Lung (tissue), 12 donors: ENCODE data around the gene PPP1R36. TPM values are rescaled to one million over a fixed set of nuclear protein-coding genes. Genes with fewer than 3 reads are reported as not detected.

ENCODE experiments used
- ATAC-seq: fragments of 200-7000 bp; cut with Tn5 transposase; one replicate; pipeline ENCODE4 v1.9.1; 2020; ENCODE audit warnings: moderate number of reproducible peaks; ENCODE audit not compliant: insufficient read depth, low FRiP score
- DNase-seq, 3 donors: peaks; one replicate each; pipeline ENCODE4 v3.0.0-alpha.2; 2013 to 2017
- H3K27ac ChIP-seq, 2 donors: one replicate each; pipeline ENCODE4 v1.5.1; 2013; ENCODE audit warnings: mild to moderate bottlenecking in 2 of 2, moderate library complexity in 2 of 2, control low read depth in 1 of 2, inconsistent platforms in 1 of 2, low read depth in 1 of 2, low read length in 1 of 2
- H3K27me3 ChIP-seq, 3 donors: one replicate each; pipeline ENCODE4 v1.5.1; 2013; ENCODE audit warnings: low read length in 2 of 3; ENCODE audit not compliant: control insufficient read depth in 3 of 3, insufficient read depth in 3 of 3
- H3K36me3 ChIP-seq, 4 donors: one replicate each; pipeline ENCODE4 v1.5.1; 2013; ENCODE audit warnings: low read length in 4 of 4, mild to moderate bottlenecking in 1 of 4, moderate library complexity in 1 of 4; ENCODE audit not compliant: control insufficient read depth in 4 of 4, insufficient read depth in 4 of 4
- H3K4me1 ChIP-seq, 5 donors: one replicate each; pipeline ENCODE4 v1.5.1; 2013; ENCODE audit warnings: low read length in 5 of 5, mild to moderate bottlenecking in 2 of 5, moderate library complexity in 1 of 5; ENCODE audit not compliant: control insufficient read depth in 5 of 5, insufficient read depth in 5 of 5
- H3K4me3 ChIP-seq: one replicate; pipeline ENCODE4 v1.5.1; 2013; ENCODE audit warnings: mild to moderate bottlenecking, control low read depth, moderate library complexity
- H3K9ac ChIP-seq, 2 donors: one replicate each; pipeline ENCODE4 v1.5.1; 2013; ENCODE audit warnings: low read length in 2 of 2, control low read depth in 1 of 2; ENCODE audit not compliant: insufficient read depth in 1 of 2
- H3K9me3 ChIP-seq, 4 donors: one replicate each; pipeline ENCODE4 v1.5.1; 2013; ENCODE audit warnings: low read length in 3 of 4, mild to moderate bottlenecking in 1 of 4, moderate library complexity in 1 of 4; ENCODE audit not compliant: control insufficient read depth in 4 of 4, insufficient read depth in 3 of 4
- WGBS, 2 donors: extraction: QIAGEN DNeasy Blood & Tissue Kit; methylation state at CpG; one replicate each; pipeline ENCODE4 v1.1.7; 2013; 5-methylcytosine and 5-hydroxymethylcytosine counted together
- polyA plus RNA-seq, 2 donors: library from polyadenylated mRNA; stranded (reverse); fragments of 200-250 nt; gene quantifications; one replicate each; pipeline ENCODE4 v1.2.1, GENCODE V29; 2013
- total RNA-seq, 2 donors: library from RNA; depleted of rRNA in 1 of 2; stranded (reverse); fragments of >200 nt in 1 of 2; gene quantifications; one replicate each; pipeline ENCODE4 v1.2.1, GENCODE V29; 2014 to 2021
- TF ChIP-seq, protein P1 (sequence below): IDR thresholded peaks from 2 replicates; pipeline ENCODE4 v1.5.1; 2012; ENCODE audit warnings: mild to moderate bottlenecking; ENCODE audit errors: control extremely low read depth, extremely low read depth
- donor health status: control.
- donor health status: control.
- donor health status: Bipolar disorder and iron deficiency.
- donor health status: healthy.
- donor health status: DM: yes; HTN: yes; CAD: no.

The PPP1R36 gene
- total and polyA plus RNA-seq, 4 donors = 1.2 to 3.1 (median 1.9) TPM

- Histone ChIP-seq H3K27ac (no peak overlapping the region), H3K4me1 (peaks cover 0 to 8% (median 0%) of the 10 kb centered on the region in 5 donors), H3K9me3 (peaks cover 0 to 10% (median 0%) of the 10 kb centered on the region in 4 donors), H3K36me3 (no peaks in the 10 kb centered on the region), H3K4me3 (no peak overlapping the region), H3K9ac (no peak overlapping the region), H3K27me3 (peaks cover 0 to 11% (median 11%) of the 10 kb centered on the region in 3 donors)
- 80 to 91% methylated on average over 4 of the region's 4 CpGs for WGBS, 2 donors
- DNase-seq (no peak), ATAC-seq (no peak)
- TF ChIP-seq, protein P1, sequence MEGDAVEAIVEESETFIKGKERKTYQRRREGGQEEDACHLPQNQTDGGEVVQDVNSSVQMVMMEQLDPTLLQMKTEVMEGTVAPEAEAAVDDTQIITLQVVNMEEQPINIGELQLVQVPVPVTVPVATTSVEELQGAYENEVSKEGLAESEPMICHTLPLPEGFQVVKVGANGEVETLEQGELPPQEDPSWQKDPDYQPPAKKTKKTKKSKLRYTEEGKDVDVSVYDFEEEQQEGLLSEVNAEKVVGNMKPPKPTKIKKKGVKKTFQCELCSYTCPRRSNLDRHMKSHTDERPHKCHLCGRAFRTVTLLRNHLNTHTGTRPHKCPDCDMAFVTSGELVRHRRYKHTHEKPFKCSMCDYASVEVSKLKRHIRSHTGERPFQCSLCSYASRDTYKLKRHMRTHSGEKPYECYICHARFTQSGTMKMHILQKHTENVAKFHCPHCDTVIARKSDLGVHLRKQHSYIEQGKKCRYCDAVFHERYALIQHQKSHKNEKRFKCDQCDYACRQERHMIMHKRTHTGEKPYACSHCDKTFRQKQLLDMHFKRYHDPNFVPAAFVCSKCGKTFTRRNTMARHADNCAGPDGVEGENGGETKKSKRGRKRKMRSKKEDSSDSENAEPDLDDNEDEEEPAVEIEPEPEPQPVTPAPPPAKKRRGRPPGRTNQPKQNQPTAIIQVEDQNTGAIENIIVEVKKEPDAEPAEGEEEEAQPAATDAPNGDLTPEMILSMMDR = no peak
Measured at GRCh38 chr14:64536488-64537245, 13.1 kb upstream of the PPP1R36 start.

DNA sequence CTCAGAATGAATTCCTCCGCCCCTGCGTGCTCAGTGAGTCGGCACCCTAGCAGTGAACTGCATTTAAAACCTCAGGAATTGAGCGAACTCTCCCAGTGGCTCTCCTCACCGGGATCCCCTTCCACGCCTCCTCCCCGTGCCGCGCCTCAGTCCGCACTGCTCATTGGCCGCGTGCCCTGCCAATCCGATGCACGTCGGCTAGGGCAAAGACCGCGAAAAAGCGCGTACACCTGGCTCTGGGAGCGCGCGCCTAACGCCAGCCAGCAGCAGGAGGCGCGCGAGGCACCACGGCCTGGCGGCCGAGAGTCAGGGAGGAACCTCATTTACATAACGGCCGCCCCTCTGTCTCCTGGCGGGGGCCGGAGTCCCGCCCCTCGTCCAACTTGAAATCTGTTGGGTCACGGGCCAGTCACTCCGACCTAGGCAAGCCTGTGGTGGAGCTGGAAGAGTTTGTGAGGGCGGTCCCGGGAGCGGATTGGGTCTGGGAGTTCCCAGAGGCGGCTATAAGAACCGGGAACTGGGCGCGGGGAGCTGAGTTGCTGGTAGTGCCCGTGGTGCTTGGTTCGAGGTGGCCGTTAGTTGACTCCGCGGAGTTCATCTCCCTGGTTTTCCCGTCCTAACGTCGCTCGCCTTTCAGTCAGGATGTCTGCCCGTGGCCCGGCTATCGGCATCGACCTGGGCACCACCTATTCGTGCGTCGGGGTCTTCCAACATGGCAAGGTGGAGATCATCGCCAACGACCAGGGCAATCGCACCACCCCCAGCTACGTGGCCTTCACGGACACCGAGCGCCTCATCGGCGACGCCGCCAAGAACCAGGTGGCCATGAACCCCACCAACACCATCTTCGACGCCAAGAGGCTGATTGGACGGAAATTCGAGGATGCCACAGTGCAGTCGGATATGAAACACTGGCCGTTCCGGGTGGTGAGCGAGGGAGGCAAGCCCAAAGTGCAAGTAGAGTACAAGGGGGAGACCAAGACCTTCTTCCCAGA is 9.3 kb upstream of the PPP1R36 start, which contains the start of gene HSPA2:
Gene HSPA2 (plus strand): TSS at position 534 of the 995 bp plus-strand sequence. CDS start 109 bp downstream, at position 643.
- H3K4me3 ChIP-seq = peak within 1 kb of the TSS; percentile 52
- TF ChIP-seq, protein P1 = peak; percentile 75
- peak within 1 kb of the TSS in 1 of 2 donors; percentile 68 for H3K9ac ChIP-seq
- DNase-seq (peak; percentile 99), ATAC-seq (peak; percentile 95)
- WGBS, 2 donors = 8 to 9% methylated on average over 77 to 79 of the region's 79 CpGs
- peaks cover 0 to 11% (median 0%) of the 10 kb centered on the region in 5 donors for H3K4me1 ChIP-seq
- peaks cover 0 to 47% (median 44%) of the 10 kb centered on the region in 3 donors for H3K27me3 ChIP-seq
- H3K36me3 ChIP-seq = no peaks in the 10 kb centered on the region
- H3K27ac ChIP-seq = peak within 1 kb of the TSS; percentile 82 to 84
- H3K9me3 ChIP-seq = peaks cover 0 to 11% (median 0%) of the 10 kb centered on the region in 4 donors

DNA sequence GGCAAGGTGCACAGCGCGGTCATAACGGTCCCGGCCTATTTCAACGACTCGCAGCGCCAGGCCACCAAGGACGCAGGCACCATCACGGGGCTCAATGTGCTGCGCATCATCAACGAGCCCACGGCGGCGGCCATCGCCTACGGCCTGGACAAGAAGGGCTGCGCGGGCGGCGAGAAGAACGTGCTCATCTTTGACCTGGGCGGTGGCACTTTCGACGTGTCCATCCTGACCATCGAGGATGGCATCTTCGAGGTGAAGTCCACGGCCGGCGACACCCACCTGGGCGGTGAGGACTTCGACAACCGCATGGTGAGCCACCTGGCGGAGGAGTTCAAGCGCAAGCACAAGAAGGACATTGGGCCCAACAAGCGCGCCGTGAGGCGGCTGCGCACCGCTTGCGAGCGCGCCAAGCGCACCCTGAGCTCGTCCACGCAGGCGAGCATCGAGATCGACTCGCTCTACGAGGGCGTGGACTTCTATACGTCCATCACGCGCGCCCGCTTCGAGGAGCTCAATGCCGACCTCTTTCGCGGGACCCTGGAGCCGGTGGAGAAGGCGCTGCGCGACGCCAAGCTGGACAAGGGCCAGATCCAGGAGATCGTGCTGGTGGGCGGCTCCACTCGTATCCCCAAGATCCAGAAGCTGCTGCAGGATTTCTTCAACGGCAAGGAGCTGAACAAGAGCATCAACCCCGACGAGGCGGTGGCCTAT is 8.3 kb upstream of the PPP1R36 start:
- H3K27me3 ChIP-seq = peaks cover 0 to 49% (median 44%) of the 10 kb centered on the region in 3 donors
- H3K9ac ChIP-seq = no peak overlapping the region
- H3K4me3 ChIP-seq = peak overlapping the region; percentile 21
- DNase-seq = peak; percentile 20 to 42 (median 32)
- no peak overlapping the region for H3K27ac ChIP-seq
- WGBS, 2 donors = 21 to 27% methylated on average over 73 of the region's 73 CpGs
- H3K4me1 ChIP-seq = peaks cover 0 to 11% (median 0%) of the 10 kb centered on the region in 5 donors
- no peak for ATAC-seq
- peaks cover 0 to 11% (median 0%) of the 10 kb centered on the region in 4 donors for H3K9me3 ChIP-seq
- H3K36me3 ChIP-seq = no peaks in the 10 kb centered on the region
- TF ChIP-seq, protein P1 = no peak
